ENCODE data around the gene SPECC1L.

The SPECC1L gene

GRCh38 chr22:24413271-24413670 lies 142.6 kb downstream of the SPECC1L start:
- no peak for DNase-seq

DNA sequence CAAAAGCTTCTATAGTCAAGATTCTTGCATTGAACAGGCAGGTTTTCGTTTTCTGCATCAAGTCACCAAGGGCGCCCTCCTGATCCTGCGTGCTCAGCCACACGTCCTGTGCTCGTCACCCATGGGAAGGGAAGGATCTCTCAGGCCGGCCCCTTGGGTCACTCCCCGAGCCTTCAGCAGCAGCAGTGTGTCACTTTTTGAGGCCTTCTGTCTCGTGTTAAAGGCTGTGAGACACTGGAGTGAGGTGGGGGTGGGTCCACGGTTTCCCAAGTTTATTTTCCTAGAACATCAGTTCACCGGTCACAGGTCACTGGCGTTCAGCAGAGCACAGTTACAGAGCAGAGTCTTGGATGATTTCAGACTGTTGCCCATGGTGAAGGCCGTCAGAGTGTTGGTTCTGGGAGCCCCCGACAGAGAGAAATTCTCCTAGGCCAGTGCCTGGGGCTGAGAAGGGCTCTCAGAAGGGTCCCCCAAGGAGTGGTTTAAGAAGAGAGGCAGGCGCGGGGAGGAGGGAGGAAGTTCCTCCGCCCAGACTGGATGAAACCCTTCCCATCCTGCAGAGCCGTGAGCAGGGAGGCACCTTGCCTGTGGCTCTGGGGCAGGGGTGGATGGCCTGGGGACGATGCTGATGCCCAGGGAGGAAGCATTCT lies 143.2 kb downstream of the SPECC1L start:
- DNase-seq, result no peak

- no peak for DNase-seq
These were observed 143.9 kb downstream of the SPECC1L start for GRCh38 chr22:24414523-24414922.

DNA sequence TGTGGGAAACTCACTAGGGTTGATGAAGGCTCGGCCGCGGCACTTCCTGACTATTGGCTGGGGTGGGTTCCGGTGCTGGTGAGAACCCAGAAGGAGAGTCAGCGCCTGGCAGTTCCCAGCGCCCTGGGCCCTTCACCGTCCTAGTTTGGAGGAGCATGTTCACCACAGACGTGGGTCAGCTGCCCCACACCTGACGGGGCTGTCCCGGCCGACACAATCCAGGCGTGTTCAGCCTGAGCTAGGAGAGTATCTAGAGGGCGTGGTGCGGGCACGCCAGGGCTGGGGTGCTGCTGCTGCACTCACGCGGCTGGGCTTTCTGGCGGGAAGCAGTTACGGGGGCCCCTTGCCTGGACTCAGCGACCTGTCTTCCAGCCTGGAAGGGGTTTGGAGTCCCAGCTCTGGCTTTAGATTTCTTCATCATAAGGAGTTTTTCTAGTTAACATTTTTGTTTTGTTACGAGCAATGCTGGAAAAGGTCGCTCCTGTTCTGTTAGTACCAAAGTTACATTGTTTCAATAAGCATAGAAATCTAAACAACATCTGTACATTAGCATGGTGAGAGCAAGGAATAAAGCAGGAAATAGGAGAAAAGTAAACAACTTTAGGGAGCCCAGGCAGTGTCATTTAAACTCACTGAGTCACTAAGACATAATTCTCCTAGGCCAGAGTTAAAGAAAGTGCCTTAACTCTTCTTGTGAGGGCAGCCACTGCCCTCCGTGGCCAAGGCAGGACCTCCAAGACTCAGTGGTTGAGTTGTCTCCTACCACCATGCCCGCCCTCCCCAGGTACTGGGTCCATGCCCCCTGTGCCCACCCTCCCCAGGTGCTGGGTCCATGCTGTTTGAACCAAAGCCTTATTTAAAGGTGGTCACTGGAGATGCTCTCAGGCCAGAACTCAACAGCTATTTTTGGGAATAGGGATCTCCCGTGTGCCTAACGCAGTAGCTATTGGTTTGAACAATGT lies 144.6 kb downstream of the SPECC1L start:
- no peak for DNase-seq

- DNase-seq, result no peak
These were observed 145.5 kb downstream of the SPECC1L start for GRCh38 chr22:24416095-24416494.

GRCh38 chr22:24416611-24417010 lies 146.0 kb downstream of the SPECC1L start:
- DNase-seq, result no peak

DNA sequence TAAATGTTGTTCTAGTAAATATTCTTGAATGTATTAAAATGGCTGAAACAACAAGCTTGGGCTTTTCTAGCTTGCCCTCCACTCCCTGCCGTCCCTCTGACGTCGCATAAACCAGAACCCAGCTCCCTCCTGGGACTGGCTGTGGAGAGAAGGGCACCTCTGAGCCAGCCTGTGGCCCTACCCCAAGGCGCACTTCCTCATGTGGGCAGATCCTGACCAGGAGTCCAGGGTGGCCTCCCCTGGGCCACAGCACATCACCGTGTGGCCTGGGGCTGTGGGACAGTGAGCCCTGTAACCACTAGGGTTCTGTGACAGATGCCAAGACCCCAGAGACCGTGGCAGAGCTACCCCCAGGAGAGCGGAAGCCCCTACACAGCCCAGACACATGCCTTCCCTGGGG lies 146.6 kb downstream of the SPECC1L start:
- DNase-seq, result no peak

DNA sequence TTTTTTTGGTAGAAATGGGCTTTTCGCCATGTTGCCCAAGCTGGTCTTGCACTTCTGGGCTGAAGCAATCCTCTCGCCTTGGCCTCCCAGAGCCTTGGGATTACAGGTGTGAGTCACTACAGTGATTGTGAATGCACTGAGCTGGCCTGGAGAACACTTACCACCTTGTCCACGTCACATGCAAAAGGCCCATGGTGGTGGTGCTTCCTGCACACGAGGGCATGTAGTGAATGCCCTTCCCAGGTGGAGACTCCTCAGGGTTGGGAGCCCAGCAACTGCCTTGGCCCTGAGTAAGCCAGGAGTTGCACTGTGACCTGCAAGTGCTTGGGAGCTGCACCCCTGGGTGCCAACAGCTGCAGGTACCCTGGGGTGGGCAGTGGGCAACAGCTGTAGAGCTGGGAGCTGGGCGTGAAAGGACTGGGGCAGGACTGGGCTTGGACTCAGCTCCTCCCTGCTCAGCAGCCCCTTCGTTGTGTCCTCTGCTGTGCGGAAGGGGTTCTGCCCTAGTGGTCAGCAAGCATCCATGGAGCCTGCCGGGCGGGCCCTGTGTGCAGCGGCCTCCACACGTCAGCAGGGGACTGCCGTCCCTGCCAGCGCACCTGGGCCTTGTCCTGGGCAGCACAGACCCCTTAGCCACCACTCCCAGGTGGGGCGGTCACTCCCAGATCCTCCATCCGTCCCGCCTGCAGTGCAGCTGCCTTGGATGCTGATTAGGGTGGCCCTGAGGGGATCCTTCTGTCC lies 147.4 kb downstream of the SPECC1L start:
- no peak for DNase-seq

DNA sequence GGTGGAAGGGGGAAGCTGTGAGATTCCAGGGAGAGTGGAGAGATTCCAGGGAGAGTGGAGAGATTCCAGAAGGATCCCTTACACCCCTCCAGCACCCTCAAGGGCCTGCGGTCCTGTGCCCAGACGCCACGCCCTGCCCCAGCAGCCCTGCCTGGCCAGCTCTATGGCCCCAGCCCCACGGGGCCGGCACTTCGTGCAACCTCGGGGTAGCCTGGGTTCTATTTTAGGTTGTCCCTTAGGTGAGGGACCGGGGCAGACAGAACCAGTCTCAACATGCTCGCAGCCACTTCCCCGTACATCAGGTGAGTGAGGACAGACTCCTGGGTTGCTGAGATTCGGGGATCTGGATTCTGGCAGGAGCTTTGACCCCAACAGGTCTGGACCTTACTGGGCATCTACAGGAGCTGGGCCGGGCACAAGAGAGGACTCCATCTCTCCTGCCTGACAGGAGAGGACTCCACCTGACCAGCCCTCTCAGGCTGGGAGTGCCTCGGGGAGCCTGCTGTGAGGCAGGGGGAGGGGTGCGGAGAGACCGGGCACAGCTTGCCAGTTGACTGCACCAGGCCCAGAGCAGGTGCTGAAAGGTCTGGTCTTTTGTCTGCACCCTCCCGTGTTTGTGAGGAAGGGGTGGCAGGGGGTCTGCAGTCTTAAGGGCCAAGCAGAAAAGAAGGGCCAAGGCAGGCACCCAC lies 148.3 kb downstream of the SPECC1L start:
- DNase-seq, result no peak

DNA sequence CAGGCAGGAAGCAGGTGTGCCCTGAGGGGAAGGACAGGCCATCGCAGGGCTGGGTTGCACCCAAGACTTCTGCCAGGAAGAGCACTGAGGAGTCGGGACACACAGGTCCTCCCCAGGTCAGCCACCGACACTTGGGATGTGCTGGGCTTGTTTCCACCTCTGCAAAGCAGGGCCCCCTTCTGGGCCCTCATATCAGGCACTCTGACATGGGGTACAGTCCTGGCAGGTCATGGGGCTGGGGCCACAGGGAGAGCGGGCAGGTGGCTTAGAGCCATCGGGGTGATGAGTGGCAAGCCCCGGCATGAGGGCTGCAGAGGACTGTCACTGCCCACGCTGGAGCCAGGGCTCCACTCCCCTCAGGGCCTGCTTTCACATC lies 148.8 kb downstream of the SPECC1L start:
- no peak for DNase-seq

GRCh38 chr22:24420072-24420976 lies 149.7 kb downstream of the SPECC1L start:
- DNase-seq, result no peak

DNA sequence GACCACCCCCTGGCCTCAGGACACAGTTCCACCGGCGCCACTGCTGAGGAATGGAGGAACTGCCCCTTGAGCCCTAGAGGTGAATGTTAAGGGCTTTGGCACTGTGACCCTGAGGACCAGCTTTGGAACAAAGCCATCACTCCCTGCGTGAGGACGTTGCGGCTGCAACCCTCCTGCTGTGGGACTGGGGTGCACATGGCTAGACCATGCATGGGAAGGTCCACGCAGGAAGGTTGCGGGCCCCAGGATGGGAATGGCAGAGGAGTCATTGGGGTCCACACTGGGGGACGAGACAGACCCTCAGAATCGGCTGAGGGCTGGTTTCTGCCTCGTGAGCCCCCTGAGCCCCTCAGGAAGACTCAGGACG lies 150.3 kb downstream of the SPECC1L start:
- DNase-seq, result no peak

DNA sequence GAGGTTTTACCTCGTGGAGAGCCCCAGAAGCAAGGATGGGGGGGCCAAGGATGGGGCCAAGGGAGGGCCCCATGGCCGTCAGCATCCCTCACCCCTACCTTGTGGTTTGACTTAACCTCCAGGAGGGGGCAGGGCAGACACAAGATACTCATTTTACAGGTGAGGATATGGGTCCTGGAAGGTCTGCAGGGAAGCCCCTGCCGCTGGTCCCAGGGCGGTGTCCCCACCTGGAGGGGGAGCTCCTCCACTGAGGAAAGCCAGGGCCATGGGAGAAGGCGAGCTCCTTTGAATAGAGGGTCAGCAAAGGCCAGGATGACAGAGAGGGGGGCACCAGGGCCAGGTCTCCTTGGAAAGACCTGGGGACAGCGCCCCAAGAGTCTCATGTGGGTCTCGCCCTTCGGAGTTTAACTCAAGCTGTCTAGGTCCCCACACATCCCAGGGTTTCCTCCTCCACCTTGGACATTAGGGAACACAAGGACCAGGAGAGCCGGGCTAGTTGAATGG lies 150.8 kb downstream of the SPECC1L start:
- DNase-seq, result no peak

GRCh38 chr22:24422102-24422665 lies 151.6 kb downstream of the SPECC1L start:
- DNase-seq, result no peak

GRCh38 chr22:24423519-24424000 lies 152.9 kb downstream of the SPECC1L start:
- DNase-seq, result peak in 12 of 56 donors; percentile 8 to 58 (median 16)

- DNase-seq, result no peak
These were observed 153.6 kb downstream of the SPECC1L start for GRCh38 chr22:24424001-24424900.

DNA sequence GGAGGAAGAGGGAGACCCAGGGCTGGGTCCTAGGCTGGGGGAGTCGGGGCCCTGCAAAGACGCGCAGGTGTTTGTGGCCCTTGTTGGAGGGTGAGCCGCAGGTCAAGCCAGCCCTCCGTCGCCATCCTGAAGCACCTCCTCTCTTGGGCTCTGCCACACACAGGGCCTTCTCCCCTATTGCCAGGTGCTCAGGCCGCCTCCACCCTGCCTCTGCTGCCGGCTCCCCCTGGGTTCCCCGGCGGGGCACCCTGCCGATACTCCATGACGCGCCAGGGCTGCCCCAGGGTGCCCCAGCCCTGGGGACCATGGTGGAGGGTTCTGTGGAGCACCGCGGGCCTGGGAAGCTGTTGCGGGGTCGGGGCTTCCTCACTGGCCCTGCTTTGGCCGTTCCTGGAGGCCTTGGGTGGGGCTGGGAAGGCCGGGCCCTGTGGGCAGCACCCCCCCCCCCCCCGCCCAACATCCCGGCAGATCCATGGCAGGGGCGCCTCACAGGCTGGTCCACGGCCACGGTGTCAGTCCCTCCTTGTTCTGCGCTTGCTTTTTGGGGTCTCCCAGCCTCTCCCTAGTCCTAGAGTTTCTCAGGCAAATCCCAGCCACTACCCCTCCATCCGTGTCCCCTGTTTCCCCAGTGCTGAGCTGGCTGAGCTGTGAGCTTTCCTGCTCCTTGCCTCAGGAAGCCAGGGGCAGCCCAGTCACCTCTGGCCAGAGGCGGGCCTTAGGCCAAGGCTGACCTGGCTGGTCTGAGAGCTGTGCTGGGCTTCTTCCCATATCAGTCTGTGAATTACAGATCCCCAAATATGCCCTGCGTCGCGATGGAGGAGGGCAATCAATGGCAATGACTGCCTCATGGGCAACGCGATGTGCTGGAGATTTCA lies 154.5 kb downstream of the SPECC1L start:
- DNase-seq, result no peak

- no peak for DNase-seq
These were observed 155.8 kb downstream of the SPECC1L start for GRCh38 chr22:24426436-24426835.

All from nucleus accumbens (tissue), 56 donors.